DND-41 (cell line): ENCODE measurements around the gene IDUA.

Experiments used
- ATAC-seq: fragments of 200-7000 bp; cut with Tn5 transposase; 3 replicates; pipeline ENCODE4 v1.9.1; 2021; ENCODE audit warnings: low read depth; ENCODE audit not compliant: insufficient read depth
- DNase-seq: peaks from one replicate; pipeline ENCODE4 v3.0.0-alpha.2; 2020
- H2AFZ ChIP-seq: 2 replicates; pipeline ENCODE4 v1.6.0; 2012; ENCODE audit warnings: low read depth, low read length
- H3K27ac ChIP-seq: 2 replicates; pipeline ENCODE4 v1.5.1; 2012; ENCODE audit warnings: low read length, inconsistent platforms
- H3K27me3 ChIP-seq: fragments of 200-600 bp; sonication (generic); 2 replicates; pipeline ENCODE4 v1.6.0; 2012; ENCODE audit warnings: low read length, mild to moderate bottlenecking, inconsistent platforms; ENCODE audit not compliant: insufficient read depth, poor library complexity
- H3K36me3 ChIP-seq: 2 replicates; pipeline ENCODE4 v1.5.1; 2012; ENCODE audit warnings: low read length, inconsistent platforms; ENCODE audit not compliant: insufficient read depth
- H3K4me1 ChIP-seq: 2 replicates; pipeline ENCODE4 v1.5.1; 2012; ENCODE audit warnings: mild to moderate bottlenecking, low read length; ENCODE audit not compliant: insufficient read depth
- H3K4me2 ChIP-seq: 2 replicates; pipeline ENCODE4 v1.6.0; 2012; ENCODE audit warnings: mild to moderate bottlenecking, moderate library complexity, low read length, inconsistent platforms; ENCODE audit not compliant: insufficient read depth
- H3K4me3 ChIP-seq, 2 experiments: fragments of 200-600 bp in 1 of 2; shearing (Covaris generic) in 1 of 2; 2 replicates each; pipeline ENCODE4 v1.5.1; 2012 to 2016; ENCODE audit warnings: inconsistent platforms in 2 of 2, low read length in 2 of 2, mild to moderate bottlenecking in 2 of 2, low read depth in 1 of 2, moderate library complexity in 1 of 2
- H3K79me2 ChIP-seq: 2 replicates; pipeline ENCODE4 v1.6.0; 2012; ENCODE audit warnings: low read length, inconsistent platforms; ENCODE audit not compliant: insufficient read depth
- H3K9ac ChIP-seq: 2 replicates; pipeline ENCODE4 v1.6.0; 2012; ENCODE audit warnings: low read depth, mild to moderate bottlenecking, inconsistent platforms, low read length, moderate library complexity
- H3K9me3 ChIP-seq: 2 replicates; pipeline ENCODE4 v1.5.1; 2012; ENCODE audit warnings: low read length, moderate library complexity, mild to moderate bottlenecking, inconsistent platforms; ENCODE audit not compliant: insufficient read depth, severe bottlenecking
- H4K20me1 ChIP-seq: 2 replicates; pipeline ENCODE4 v1.6.0; 2012; ENCODE audit warnings: low read length; ENCODE audit not compliant: insufficient read depth
- EZH2 ChIP-seq: IDR thresholded peaks from 3 replicates; pipeline ENCODE4 v1.6.1; 2012; ENCODE audit warnings: borderline replicate concordance, low read depth, mild to moderate bottlenecking, moderate library complexity, low read length, inconsistent platforms; ENCODE audit not compliant: severe bottlenecking
- TF ChIP-seq, protein P1 (sequence below): IDR thresholded peaks from 2 replicates; pipeline ENCODE4 v1.5.1; 2012; ENCODE audit warnings: borderline replicate concordance, low read length, moderate library complexity, mild to moderate bottlenecking; ENCODE audit not compliant: poor library complexity, severe bottlenecking; ENCODE audit errors: extremely low read depth

The IDUA gene

DNA sequence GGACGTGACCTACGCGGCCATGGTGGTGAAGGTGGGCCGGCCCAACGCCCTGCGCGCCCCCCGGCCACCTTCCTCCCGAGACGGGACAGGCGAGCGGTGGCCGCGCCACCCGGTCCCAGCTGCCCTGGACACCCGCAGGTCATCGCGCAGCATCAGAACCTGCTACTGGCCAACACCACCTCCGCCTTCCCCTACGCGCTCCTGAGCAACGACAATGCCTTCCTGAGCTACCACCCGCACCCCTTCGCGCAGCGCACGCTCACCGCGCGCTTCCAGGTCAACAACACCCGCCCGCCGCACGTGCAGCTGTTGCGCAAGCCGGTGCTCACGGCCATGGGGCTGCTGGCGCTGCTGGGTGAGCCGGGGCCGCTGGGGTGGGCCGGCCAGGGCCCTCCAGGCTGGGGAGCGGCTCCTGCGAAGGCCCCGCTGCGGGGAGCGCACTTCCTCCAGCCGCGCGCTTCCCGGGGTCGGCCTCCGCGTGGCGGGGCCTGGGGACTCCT, 15.3 kb downstream of the IDUA start:
- Histone ChIP-seq H3K9me3 (no peaks in the 10 kb centered on the region), H3K4me3 (no peak overlapping the region), H4K20me1 (peaks cover 3% of the 10 kb centered on the region; the same call in 1 of the 2 replicates), H3K79me2 (no peaks in the 10 kb centered on the region), H2AFZ (no peak overlapping the region), H3K4me2 (no peak overlapping the region), H3K27ac (no peak overlapping the region), H3K4me1 (no peaks in the 10 kb centered on the region), H3K36me3 (no peaks in the 10 kb centered on the region), H3K9ac (no peak overlapping the region), H3K27me3 (no peaks in the 10 kb centered on the region)
- TF ChIP-seq EZH2 = no peak
- ATAC-seq (no peak), DNase-seq (no peak)

DNA sequence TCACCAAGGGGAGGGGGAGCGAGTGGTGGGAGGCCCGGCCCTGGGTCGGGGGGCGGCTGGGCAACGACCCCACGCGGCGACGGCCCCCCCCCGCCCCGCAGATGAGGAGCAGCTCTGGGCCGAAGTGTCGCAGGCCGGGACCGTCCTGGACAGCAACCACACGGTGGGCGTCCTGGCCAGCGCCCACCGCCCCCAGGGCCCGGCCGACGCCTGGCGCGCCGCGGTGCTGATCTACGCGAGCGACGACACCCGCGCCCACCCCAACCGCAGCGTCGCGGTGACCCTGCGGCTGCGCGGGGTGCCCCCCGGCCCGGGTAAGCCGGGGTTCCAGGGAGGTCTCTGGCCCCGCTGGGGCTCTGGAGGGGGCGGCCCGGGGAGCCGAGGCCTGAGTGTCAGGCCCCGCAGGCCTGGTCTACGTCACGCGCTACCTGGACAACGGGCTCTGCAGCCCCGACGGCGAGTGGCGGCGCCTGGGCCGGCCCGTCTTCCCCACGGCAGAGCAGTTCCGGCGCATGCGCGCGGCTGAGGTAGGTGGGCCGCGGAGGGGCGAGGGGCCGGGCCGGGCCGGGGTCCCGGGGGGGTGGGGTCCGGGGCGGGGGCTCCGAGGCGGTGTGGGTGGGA, 15.9 kb downstream of the IDUA start:
- TF ChIP-seq EZH2 = no peak
- TF ChIP-seq, protein P1, sequence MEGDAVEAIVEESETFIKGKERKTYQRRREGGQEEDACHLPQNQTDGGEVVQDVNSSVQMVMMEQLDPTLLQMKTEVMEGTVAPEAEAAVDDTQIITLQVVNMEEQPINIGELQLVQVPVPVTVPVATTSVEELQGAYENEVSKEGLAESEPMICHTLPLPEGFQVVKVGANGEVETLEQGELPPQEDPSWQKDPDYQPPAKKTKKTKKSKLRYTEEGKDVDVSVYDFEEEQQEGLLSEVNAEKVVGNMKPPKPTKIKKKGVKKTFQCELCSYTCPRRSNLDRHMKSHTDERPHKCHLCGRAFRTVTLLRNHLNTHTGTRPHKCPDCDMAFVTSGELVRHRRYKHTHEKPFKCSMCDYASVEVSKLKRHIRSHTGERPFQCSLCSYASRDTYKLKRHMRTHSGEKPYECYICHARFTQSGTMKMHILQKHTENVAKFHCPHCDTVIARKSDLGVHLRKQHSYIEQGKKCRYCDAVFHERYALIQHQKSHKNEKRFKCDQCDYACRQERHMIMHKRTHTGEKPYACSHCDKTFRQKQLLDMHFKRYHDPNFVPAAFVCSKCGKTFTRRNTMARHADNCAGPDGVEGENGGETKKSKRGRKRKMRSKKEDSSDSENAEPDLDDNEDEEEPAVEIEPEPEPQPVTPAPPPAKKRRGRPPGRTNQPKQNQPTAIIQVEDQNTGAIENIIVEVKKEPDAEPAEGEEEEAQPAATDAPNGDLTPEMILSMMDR = no peak
- Histone ChIP-seq H2AFZ (no peak overlapping the region), H3K27ac (no peak overlapping the region), H3K79me2 (no peaks in the 10 kb centered on the region), H3K4me3 (no peak overlapping the region), H4K20me1 (peaks cover 3% of the 10 kb centered on the region; the same call in 1 of the 2 replicates), H3K4me2 (no peak overlapping the region), H3K27me3 (no peaks in the 10 kb centered on the region), H3K4me1 (no peaks in the 10 kb centered on the region), H3K9me3 (no peaks in the 10 kb centered on the region), H3K36me3 (no peaks in the 10 kb centered on the region), H3K9ac (no peak overlapping the region)
- DNase-seq = no peak
- no peak for ATAC-seq

DNA sequence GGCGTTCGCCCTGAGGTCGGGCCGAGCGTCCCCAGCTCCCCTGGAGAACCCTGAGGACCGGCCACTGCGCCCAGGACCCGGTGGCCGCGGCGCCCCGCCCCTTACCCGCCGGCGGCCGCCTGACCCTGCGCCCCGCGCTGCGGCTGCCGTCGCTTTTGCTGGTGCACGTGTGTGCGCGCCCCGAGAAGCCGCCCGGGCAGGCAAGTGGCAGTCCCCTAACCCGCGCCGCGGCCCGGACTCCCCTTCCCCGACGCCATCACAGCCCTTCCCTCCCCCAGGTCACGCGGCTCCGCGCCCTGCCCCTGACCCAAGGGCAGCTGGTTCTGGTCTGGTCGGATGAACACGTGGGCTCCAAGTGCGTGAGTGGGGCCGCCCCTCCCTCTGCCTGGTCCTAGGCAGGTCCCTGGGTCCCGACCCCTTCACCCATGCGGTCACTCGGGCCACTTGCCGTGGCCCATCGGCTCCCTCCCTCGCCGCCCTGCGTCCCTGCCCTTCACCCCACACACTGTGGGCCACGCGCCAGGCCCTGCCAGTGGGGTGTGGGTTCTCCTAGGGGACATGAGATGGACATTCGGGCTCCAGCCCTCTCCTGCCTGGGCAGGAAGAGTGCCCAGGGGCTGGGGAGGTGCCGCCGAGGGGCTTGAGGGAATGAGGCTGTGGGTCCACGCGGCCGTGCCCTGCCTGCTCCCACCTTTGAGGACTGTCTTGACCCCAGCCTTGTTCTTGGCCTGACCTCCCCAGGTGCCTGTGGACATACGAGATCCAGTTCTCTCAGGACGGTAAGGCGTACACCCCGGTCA, 16.6 kb downstream of the IDUA start:
- Histone ChIP-seq H3K4me1 (no peaks in the 10 kb centered on the region), H3K4me2 (no peak overlapping the region), H3K27me3 (no peaks in the 10 kb centered on the region), H3K79me2 (no peaks in the 10 kb centered on the region), H3K27ac (no peak overlapping the region), H3K9me3 (no peaks in the 10 kb centered on the region), H2AFZ (no peak overlapping the region), H3K36me3 (no peaks in the 10 kb centered on the region), H4K20me1 (peaks cover 5% of the 10 kb centered on the region; the same call in 1 of the 2 replicates), H3K9ac (no peak overlapping the region), H3K4me3 (no peak overlapping the region)
- no peak for DNase-seq
- ATAC-seq = no peak
- TF ChIP-seq EZH2 = no peak
- TF ChIP-seq, protein P1 = no peak

DNA sequence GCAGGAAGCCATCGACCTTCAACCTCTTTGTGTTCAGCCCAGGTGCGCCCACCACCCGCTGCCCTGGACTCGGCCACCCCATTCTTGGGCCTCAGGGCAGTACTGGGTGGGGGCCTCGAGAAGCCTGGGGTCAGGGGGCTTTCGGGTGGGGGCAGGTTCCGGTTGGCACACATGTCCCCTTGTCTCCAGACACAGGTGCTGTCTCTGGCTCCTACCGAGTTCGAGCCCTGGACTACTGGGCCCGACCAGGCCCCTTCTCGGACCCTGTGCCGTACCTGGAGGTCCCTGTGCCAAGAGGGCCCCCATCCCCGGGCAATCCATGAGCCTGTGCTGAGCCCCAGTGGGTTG, 17.2 kb downstream of the IDUA start:
- Histone ChIP-seq H3K4me1 (no peaks in the 10 kb centered on the region), H3K79me2 (no peaks in the 10 kb centered on the region), H3K4me2 (no peak overlapping the region), H3K27me3 (no peaks in the 10 kb centered on the region), H3K4me3 (no peak overlapping the region), H2AFZ (no peak overlapping the region), H3K9ac (no peak overlapping the region), H3K36me3 (no peaks in the 10 kb centered on the region), H3K27ac (no peak overlapping the region), H3K9me3 (no peaks in the 10 kb centered on the region), H4K20me1 (peaks cover 7% of the 10 kb centered on the region; the same call in 1 of the 2 replicates)
- no peak for TF ChIP-seq EZH2
- TF ChIP-seq, protein P1 = no peak
- DNase-seq = no peak
- no peak for ATAC-seq
